WTC11 (cell line): ENCODE results near the gene SLC35E3.

ENCODE experiments used
- SMAD3 ChIP-seq: sonication (generic); formaldehyde crosslinking; IDR thresholded peaks from 2 replicates; pipeline ENCODE4 v1.8.0; 2022; ENCODE audit warnings: missing genetic modification reagents, mild to moderate bottlenecking, borderline replicate concordance
- TF ChIP-seq, protein P1 (sequence below): sonication (generic); formaldehyde crosslinking; IDR thresholded peaks from 2 replicates; pipeline ENCODE4 v1.8.0; 2022; ENCODE audit warnings: mild to moderate bottlenecking, missing genetic modification reagents
- TF ChIP-seq, protein P2 (sequence below): fragments of 200-600 bp; IDR thresholded peaks from 2 replicates; pipeline ENCODE4 v1.8.0; 2022; ENCODE audit warnings: antibody characterized with exemption
- TF ChIP-seq, protein P3 (sequence below): sonication (generic); formaldehyde crosslinking; IDR thresholded peaks from 2 replicates; pipeline ENCODE4 v1.8.1; 2023; ENCODE audit warnings: mild to moderate bottlenecking, missing genetic modification reagents, moderate library complexity

GRCh38 chr12:68772714-68773113 is 26.7 kb downstream of the SLC35E3 start:
- TF ChIP-seq, protein P1, sequence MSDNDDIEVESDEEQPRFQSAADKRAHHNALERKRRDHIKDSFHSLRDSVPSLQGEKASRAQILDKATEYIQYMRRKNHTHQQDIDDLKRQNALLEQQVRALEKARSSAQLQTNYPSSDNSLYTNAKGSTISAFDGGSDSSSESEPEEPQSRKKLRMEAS (CRISPR knock-in tag), result no peak
- TF ChIP-seq, protein P2, sequence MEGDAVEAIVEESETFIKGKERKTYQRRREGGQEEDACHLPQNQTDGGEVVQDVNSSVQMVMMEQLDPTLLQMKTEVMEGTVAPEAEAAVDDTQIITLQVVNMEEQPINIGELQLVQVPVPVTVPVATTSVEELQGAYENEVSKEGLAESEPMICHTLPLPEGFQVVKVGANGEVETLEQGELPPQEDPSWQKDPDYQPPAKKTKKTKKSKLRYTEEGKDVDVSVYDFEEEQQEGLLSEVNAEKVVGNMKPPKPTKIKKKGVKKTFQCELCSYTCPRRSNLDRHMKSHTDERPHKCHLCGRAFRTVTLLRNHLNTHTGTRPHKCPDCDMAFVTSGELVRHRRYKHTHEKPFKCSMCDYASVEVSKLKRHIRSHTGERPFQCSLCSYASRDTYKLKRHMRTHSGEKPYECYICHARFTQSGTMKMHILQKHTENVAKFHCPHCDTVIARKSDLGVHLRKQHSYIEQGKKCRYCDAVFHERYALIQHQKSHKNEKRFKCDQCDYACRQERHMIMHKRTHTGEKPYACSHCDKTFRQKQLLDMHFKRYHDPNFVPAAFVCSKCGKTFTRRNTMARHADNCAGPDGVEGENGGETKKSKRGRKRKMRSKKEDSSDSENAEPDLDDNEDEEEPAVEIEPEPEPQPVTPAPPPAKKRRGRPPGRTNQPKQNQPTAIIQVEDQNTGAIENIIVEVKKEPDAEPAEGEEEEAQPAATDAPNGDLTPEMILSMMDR, result no peak
- TF ChIP-seq, protein P3, sequence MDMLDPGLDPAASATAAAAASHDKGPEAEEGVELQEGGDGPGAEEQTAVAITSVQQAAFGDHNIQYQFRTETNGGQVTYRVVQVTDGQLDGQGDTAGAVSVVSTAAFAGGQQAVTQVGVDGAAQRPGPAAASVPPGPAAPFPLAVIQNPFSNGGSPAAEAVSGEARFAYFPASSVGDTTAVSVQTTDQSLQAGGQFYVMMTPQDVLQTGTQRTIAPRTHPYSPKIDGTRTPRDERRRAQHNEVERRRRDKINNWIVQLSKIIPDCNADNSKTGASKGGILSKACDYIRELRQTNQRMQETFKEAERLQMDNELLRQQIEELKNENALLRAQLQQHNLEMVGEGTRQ (CRISPR knock-in tag), result no peak
- TF ChIP-seq SMAD3 (CRISPR knock-in tag), result no peak
